ENCODE measurements around the gene IGDCC3.

DNA sequence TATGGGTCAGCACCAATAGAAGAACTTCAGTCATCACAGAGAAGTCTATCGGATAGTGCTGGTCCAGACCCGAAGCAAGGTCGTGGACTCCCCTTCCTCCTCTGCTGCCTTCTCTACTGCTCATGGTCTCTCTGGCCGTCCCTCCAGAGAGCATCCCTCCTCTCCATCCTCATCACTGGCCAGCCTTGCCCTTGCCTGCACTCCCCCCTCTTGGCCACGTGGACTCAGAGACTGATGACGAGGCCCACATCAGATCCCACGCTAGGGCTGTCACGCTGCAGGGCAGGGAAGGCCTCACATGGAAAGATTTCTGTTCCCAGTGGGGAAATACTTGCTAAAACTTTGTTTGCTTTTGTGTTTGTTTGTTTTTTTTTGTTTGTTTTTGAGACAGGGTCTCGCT is 35.3 kb downstream of the IGDCC3 start:
- TF ChIP-seq CTCF (IDR thresholded peaks at IDR 0.05; ENCODE audit: low read depth, low read length): no peak
- TF ChIP-seq POLR2A (IDR thresholded peaks at IDR 0.05; ENCODE audit: extremely low read depth, insufficient read length): no peak
- TF ChIP-seq, protein P1, sequence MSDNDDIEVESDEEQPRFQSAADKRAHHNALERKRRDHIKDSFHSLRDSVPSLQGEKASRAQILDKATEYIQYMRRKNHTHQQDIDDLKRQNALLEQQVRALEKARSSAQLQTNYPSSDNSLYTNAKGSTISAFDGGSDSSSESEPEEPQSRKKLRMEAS (IDR thresholded peaks at IDR 0.05; ENCODE audit: low read depth, low read length): no peak
- no peak for TF ChIP-seq MYC (IDR thresholded peaks at IDR 0.05; ENCODE audit: low read depth, low read length)

Data from NB4 (cell line).